Measurements from ENCODE around the gene PDX1.
"Not testable (repeated sequence)": the region's sequence is repeated elsewhere in the genome, so short reads cannot be mapped to it uniquely, and the experiment has no call there.

The PDX1 gene

DNA sequence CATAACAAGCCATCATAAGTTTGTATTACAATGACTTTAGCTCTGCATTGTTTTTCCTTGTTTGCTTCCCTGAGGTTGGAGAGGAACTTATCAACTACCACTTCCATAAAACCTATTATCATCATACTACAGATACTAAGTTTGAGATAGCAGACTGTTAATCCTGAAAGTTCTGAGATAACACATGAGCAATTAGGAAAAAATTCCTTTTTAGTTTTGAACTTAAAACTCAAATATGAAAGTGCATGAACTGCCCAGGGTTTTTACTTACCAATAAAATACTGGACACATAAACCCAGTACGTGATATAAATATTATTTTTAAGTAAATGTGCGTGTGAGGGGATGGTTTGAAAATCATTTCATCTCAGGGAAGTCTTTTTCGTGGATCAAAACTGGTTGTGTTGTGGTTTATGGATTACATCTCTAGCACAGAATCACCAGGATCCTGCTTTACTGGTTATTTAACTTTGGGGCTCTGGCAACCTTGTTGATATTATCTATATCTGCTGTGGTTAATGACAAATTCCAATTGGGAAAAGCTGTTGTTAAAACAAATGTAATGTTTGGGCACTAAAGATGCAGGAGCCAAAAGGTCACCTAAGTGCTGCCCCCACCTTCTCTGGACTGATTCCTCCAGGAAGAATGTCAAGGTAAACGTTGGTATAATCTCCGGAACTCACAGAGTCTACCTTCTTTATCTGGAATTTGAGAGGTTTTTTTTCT, 36.9 kb downstream of the PDX1 start:
- DNase-seq (ENCODE audit: low spot score): no peak

DNA sequence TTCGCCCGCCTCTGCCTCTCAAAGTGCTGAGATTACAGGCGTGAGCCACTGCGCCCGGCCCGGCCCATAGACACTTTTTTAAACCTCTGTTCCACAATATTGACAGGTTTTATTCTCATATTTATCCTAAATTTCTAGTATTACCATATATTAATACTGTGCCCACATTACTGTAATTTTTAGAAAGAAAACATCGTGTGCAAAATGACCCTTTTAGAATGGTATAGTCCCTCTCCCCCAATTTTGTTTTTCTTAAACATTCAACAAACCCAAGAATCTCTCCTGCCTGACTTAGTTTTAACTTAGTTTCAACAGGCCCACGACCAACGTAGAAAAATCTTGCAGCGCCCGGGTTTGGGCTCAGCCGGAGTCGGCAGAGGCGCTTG, 40.2 kb downstream of the PDX1 start:
- DNase-seq (ENCODE audit: low spot score): no peak

DNA sequence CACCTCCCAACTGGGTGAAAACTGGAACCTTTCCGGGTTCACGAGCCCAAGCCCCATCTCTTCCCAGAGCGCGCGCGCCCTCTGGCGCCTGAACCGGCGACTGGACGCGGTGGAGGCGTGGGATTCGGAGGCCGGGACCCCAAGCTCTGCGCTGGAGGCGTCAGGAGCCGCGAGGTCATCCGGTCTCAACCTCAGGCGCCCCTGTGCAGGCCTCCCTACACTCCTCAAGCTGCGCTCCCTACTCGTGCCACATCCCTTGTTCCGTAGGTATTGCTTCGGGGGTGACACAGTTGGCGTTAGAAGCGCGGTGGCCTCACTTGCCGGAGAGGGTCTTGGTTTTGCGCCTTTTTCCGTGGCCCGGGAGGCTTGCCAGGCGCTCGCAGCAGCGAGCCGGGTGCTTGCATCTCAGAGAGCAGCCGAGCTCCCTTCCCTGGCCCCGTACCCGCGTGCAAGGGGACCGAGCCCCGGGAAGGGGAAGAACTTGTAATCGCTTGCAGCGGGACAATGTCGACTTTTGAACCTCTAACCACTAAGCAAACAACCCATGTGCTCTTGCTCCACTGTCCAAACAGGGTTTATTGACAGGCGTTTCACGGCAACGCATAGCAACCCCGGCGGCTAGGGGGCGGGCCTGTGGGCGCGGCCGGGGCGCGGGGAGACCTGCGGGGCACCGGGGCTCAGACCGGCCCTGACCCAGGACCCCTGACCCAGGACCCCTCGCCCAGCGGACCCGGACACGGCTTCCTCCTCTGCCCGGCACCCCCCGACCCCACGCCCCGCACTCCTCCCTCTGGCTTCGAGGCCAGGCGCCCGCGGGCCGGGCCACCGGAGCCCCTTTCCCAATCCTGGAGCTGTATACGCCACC, 40.8 kb downstream of the PDX1 start:
- DNase-seq (ENCODE audit: low spot score): no peak

DNA sequence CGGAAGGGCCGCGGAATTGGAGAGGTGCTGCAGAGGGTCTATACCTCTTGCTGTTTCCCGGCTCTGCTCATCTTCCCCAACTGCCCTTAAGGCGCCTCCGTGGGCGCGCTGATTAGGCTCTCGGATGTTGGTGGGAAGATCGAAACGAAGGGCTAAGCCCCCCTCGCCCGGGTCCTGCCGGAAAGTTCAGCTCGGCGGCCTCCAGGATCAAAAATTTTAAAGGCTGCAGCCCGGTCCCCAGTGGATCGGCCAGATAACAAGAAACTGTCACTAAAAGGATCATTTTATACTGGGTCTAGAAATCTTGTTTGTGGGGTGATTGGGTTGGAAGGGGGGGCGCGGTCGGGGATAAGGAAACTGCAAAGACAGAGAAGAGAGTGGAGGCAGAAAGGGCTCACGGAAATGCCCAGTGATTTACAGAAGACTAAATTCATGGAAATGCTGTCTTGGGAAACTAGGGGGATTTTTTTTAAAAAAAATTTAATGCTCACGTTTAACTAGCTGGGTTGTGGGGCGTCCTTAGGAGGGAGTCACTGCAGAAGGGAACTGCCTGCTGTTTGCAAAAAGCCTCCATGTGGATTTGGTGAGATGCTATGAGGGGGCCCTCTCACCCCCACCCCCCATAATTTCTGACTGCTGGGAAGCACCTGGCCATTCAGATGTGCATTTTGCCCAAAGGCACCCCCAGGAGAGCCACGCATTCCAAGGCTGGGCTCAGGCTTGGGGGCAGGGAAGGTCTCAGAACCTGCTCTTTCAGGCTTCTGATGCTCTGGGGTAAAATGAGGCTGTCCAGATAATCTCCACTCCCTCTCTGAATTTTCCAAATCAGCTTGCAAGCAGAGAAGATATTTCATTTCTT, 41.7 kb downstream of the PDX1 start:
- DNase-seq (ENCODE audit: low spot score): no peak

DNA sequence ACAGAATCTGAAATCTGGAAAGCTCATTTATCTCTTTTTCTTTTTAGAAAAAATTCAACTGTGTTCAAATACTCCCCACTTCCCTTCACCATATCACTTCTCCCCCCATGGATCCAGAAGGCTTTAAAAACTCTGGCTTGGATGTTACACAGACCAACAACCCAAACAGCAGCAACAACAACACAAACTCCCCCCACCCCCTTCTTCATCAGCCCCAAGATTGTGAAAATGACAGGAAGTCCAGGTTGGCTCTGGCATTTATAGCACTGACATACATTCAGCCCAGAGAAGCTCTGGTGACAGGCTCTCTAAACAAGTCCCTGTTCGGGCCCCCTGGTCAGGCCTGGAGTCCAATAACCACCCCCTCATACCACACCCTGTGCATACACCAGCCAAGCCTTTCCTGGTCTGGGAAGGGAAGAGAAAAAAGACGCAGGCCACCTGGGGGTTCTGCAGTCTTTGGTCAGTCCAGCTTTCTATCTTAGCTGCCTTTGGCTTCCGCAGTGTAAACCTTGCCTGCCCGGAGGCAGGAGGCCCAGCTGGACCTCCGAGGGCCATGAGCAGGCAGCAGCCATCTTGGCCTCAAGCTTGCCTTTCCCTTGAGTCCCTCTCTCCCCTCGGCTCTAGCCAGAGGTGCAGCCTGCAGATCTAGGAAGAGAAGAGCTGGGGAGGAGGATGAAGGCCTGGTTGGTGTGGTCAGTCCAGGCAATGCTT, 42.5 kb downstream of the PDX1 start:
- DNase-seq (ENCODE audit: low spot score): no peak

DNA sequence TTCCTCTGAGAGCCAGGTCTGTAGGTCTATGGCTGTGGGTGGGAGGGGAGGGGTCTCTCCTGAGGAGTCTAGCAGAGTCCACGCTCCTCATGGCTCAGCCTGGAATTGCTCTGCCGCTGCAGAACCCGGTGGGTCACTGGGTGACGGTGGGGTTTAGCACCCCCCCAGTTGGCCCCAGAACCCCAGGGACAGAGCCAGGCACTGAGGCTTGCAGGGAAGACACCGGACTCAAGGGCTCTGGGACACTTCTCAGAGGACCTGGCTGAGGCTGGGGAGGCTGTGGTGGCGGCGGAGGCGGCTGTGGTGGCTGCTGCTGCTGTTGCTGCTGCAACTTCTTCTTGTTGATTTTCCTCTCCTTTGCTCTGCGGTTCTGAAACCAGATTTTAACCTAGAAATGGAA, 43.2 kb downstream of the PDX1 start:
- DNase-seq (ENCODE audit: low spot score): no peak

DNA sequence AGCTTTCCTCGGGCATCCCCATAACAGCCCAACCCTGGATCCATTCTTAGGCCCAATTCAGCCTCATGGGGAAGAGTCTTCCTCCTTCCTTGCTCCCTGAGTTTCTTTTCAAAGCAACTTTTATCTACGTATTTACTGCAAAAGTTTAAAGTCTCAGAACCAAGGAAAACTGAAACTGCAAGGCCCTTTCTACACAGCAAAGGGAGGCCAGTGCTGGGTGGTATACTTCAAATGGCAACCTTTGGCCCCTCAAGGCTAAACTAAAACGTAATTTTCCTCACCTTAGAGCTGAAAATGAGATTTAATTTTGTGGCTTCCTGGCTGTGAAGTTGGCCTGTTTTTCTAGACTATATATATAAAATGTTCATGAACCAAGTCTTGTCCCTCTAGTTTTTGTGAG, 43.7 kb downstream of the PDX1 start:
- DNase-seq (ENCODE audit: low spot score): no peak

DNA sequence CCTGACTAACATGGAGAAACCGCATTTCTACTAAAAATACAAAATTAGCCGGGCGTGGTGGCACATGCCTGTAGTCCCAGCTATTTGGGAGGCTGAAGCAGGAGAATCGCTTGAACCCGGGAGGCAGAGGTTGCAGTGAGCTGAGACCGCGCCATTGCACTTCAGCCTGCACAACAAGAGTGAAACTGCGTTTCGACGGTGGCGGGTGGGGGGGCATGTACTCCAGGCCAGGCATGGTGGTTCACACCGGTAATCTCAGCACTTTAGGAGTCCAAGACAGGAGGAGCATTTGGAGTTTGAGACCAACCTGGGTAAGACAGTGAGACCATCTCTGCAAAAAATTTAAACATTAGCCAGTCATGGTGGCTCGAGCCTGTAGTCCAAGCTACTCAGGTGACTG, 44.4 kb downstream of the PDX1 start:
- DNase-seq (ENCODE audit: low spot score): not testable (repeated sequence)

DNA sequence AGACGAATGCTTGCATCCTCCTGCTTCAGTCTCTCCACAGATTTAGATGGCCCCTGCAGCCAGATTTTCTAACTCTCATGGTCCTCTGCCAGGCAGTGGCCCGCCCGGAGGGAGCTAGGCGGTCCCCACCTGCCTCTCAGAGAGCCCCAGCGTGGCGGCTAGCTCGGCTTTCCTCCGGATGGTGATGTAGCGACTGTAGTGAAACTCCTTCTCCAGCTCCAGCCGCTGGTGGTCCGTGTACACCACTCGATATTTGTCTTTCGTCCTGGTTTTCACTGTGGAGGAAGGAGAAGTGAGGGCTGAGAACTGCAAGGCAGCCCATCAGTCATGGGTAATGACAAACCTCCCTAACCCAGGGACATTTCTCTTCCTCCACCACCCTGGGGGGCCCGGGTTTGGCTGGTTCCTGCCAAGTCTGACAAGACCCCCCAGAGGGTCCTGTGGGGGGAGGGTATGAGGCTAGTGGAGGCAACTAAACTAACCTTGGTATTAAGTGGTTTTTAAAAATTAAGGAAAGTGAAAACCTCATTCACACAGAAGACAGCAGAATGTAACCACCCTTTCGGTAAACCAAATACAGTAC, 45.0 kb downstream of the PDX1 start:
- DNase-seq (ENCODE audit: low spot score): no peak

DNA sequence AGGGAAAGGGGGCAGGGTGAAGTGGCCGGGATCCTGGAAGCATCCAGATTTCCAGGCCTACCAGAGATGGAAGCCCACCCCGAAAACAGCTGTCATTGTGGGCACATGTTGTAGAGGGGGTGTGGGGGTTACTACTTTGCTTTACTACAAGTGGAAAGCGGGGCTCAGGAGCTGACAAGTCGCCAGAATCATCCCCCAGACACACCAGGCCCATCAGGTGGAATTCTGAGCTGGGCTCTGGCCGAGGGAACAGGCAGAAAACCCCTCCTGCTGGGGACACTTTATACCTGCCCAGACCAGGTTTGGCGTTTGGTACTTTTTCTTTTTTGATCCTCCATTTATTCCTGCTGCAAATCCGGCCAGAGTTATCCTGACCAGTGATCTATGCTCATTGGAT, 45.5 kb downstream of the PDX1 start:
- DNase-seq (ENCODE audit: low spot score): no peak

DNA sequence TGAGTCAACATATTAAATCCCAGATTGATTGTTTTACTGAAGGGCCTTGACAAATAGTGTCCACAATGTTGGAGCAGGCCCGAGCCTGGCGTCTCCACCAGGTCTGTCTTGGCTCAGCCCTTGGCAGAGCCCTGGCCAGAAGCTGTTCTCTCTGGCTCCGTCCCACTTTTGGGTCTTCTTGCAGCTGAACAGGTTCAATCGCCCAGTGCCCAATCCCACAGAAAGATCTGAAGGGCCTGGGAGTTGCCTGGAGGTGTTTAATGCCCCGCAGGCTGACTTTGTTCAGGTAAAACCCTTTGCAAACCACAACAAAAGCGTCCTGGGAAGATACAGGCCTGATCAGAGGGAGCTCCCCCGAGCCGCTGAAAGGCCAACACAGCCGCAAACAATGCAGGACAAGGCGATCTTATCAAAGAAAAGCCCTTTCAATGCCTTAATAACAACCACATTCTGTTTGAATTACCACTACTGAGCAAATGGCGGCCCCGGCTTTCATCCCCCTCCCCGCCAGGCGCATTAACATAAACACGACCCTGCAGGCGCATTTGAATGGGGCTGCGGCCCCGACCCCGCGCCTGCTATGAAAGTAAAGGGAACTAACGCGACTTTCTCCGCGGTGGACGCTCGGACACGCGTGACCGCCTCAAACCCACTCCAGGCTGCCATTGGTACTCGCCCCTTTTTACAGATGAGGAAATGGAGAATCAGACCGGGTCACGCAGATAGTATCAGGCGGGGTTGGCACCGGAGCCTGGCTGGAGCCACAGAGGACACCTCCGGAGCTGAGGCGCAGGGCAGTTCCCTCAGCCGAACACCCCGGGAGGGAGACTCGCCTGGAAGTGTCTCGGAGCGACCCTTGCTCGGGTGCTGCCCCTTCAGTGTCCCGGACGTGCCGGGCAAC, 46.2 kb downstream of the PDX1 start:
- no peak for DNase-seq (ENCODE audit: low spot score)

DNA sequence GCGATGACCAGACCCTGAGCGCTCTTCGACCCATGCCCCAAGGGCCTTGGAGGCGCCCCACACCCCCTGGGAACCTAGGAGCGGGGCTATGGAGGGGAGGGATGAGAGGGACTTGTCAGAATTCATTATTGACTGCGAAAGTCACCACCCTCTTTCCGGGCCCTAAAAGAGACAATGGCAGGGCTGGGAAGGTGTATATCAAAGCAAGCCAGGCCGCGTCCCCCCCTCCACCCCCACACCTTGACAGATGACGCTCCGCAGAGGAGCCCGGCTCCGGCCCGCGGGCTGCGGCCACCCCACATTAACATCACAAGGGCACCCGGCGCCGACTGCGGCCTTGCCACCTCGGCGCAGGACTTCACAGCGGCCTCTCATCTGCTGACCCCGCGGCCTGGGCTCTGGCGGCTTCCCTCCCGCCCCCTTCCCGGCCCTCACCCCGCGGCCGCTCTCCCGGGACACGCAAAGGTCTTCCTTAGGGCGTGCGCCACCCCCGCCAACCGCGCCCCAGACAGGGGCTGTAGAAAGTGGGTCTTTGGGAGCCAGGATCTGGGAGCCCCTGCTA, 46.9 kb downstream of the PDX1 start:
- DNase-seq (ENCODE audit: low spot score): no peak

DNA sequence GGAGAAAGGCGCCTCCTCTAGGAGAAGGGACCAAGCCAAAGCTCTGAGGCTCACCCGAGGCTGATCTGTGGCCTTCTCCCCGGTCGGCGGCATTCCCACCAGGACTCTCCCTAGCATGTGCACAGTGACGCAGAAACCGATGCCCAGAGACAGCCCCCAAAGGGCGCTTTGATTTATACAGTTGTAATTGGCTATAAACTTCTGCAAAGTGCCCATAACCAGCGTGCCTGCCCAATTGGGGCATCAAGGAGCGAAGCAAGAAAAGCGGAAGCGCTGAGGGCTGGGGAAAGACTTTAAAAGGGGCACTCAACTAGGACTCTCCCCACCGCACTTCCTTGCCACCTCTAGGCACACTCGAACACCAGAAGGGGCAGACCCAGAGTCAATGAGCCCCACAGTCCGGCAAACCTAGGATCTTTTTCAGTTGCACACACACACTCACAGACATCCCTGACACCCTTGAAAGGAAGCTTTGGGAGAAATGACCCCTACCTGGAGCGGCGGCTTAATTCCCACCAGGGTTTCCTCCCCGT, 47.5 kb downstream of the PDX1 start:
- no peak for DNase-seq (ENCODE audit: low spot score)

DNA sequence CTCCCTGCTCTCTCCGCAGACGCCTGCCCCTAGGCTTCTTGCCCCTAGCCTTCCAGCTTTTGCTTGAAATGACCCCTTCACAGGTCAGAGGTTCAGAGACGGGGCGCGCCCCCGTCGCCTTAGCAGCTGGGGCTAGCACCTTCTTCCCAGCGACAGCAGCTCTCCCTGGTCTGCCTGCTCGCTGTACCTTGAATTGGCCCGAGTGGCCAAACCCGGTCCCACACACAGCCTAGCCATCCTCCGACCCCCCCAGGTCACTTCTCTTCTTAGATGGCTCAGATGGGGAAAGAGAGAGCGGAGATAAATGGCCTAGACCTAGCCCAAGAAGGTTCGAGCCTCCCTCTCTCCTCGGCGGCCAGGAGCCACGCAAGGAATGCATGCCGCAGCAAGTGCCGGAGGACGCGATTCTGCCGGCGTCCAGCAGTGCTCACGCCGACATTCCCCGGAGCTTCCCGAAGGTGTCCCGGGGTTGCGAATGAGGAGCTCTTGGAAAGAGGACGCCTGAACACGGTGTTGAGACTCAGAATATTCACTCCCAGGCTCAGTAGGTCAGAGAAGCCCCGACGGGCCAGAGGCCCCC, 48.0 kb downstream of the PDX1 start:
- no peak for DNase-seq (ENCODE audit: low spot score)

DNA sequence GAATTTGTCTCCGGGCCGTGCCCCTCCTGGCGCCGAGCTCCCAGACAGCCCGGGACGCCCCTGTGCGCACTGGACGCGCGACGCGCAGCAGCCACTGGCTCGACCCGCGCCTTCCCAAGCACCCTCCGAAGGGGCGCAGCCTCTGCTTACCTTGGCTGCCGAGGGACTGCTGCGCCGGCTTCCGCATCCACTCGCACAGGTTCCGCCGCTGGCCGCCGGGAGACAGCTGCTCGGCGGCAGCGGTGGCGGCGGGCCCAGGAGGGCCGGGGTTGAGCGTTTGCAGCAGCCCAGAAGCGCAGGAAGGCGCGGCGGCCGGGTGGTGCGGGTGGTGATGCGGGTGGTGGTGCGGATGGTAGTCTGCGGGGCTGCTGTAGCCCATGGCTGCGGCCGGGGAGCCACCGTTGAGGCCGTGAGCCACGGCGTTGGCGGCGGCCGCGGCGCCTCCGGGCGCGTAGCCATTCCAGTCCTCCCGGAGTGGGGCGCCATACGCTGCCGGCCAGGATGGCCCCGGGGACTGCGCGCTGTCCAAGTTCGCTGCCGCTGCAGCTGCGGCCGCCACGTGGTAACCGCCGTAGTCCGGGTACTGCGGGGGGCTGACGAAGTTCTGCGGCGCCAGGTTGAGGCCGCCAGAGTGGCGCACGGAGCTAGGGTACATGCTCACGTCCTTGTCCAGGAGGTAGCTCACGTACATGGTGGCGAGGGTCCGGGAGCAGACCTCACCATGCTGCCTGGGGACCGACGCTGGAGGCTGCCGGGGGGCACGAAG, 48.7 kb downstream of the PDX1 start:
- no peak for DNase-seq (ENCODE audit: low spot score)

DNA sequence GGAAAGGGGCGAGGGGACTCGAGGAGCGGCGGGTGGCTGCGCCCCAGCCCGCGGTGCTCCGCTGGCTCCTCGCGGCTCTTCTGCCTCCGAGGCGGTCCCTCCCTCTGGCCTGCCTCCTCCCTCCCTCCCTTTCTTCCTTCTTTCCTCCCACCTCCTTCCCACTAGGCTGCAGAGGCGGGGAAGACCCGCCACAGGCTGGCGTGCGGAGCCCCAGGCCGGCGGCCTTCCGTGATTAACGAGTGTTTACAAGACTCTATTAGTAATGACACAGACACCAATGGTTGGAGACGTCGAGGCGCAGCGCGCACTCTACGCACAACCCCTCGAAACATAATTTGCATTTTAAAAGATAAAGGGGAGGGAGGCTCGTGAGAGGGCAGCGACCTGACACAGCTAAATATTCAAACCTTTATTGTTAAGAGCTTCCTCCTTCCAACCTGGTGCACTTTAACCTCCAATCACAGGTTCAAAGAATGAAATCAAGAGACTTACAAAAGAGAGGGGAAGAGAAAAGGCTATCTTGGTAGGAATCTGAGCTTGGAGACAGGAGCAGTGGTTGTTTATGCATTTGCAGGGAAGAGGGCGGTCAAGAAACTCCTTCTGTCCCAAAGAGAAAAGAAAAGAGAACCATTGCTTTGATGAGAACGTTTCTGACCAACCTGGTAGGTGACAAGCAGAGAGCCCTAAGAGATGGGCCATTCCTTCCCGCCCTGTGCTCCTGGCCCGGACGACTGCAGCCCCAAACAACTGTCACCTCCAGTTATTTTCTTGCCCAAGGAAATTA, 49.5 kb downstream of the PDX1 start, which contains the start of gene CDX2:
Gene CDX2, minus strand, starts transcription at position 234 of the 784 bp plus-strand sequence. CDS start 309 bp downstream, outside the sequence.
- DNase-seq (ENCODE audit: low spot score): no peak

DNA sequence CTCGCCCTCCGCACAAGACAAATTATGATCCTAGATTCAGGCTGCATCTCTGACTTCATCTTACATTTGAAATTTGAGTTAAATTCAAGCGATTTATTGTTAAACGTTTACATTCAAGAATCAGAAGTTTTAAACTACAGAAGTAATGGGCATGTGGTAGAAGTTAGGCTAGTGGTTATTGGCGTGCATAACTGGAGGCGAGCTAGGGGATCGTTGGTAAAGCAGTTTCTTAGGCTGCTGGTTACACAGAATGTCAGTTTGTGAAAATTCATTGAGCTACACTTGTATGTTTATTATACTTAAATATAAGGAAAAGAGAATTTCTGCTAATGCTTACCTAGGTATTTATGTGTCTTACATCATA, 50.0 kb downstream of the PDX1 start:
- DNase-seq (ENCODE audit: low spot score): no peak
